HuH-7 (cell line): Measurements from ENCODE around the gene YAE1.

Experiments used
- DNase-seq: peaks from one replicate; pipeline ENCODE4 v3.0.0; 2011; ENCODE audit warnings: low spot score

YAE1 gene

GRCh38 chr7:39608278-39608677 lies 42.1 kb downstream of the YAE1 start:
- DNase-seq = no peak

GRCh38 chr7:39609113-39609934 lies 43.1 kb downstream of the YAE1 start:
- no peak for DNase-seq

- no peak for DNase-seq
These were observed 43.7 kb downstream of the YAE1 start for GRCh38 chr7:39609935-39610263.

- no peak for DNase-seq
These were observed 47.4 kb downstream of the YAE1 start for GRCh38 chr7:39613577-39613976.

DNA sequence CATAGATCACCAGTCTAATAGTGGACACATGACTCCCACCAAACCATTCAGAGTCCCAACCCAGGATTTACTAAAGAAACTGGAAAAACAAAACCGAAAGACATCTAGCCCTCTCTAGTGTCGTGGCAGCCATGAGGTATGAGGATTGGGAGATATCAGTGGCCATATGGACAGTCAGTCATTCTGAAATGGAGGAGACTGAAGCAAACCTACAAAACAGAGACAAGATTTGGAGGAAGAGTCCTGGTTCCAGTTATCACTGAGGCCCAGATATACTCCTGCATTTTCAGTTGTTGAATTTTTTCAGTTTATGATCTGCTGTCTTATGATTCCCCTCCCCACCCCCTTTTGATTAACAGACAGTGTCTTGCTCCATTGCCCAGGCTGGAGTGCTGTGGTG lies 48.1 kb downstream of the YAE1 start:
- DNase-seq = no peak

- DNase-seq = no peak
These were observed 49.3 kb downstream of the YAE1 start for GRCh38 chr7:39615350-39615975.

- no peak for DNase-seq
These were observed 49.9 kb downstream of the YAE1 start for GRCh38 chr7:39616138-39616537.

DNA sequence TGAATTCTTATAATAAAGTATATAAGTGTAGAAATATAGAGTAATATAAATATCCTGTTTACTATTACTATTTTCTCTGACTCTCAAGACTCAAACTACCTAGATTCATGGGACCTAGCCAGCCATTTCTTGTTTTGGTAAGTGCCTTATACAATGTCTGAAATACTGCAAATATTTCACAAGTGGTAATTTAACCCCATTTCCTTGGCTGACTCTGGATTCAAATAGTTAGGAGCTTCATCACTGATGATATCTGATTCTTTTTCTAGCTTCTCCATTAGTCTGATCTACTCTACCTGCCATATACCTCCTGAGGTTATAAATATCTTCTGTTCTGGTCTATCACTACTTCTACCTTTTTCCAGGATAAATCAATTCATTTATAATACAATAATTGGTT lies 50.8 kb downstream of the YAE1 start:
- DNase-seq = no peak

- DNase-seq = no peak
These were observed 52.7 kb downstream of the YAE1 start for GRCh38 chr7:39618868-39619267.

- DNase-seq = no peak
These were observed 54.3 kb downstream of the YAE1 start for GRCh38 chr7:39620486-39620885.

DNA sequence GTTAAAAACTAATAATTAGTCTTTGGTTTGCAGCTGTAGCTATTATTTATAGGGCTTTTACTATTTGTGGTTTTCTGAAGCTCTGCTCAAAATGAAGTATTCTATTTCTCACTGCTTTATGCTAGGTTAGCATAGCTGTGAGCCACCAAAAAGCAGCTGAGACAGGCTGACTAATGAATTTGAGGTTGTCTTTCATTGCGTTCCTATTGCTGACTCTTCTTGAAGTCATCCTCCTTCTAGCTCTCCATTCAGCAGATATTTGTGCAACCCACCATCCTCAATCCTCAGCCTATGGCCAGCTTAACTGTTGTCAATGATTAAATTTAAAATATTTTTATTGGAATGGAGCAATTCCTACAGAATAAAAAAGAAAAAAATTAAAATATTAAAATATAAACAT lies 55.1 kb downstream of the YAE1 start:
- no peak for DNase-seq

DNA sequence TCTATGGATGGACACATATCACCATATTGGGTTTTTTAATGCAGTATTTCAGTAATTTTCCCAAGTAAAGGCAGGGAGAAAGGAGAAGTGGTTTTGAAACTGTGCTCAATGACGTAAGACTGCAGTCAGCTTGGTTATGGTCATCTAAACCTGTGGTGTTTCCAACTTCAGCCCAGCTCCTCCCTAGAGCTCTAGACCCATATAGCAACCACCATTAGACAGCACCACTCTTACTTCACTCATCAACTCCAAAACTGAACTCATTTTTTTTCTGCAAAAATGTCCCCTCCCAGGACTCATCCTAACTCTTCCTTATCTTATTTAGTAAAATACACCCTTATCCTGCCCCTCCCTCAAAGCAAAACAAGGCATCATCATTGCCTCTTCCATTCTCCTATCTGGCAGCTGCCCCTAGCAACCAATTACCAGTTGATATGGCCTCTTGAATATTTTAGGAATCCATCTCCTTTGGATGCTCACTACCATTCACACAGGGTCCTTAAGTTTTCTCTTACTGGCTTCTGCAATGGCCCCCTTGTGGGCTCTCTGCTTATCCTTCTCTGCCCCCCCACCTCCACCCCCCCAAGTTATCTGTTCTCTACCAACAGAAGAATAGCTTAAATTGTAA lies 55.7 kb downstream of the YAE1 start:
- no peak for DNase-seq
